Kidney glomerular epithelial cell (primary cell): ENCODE measurements around the gene UPK3BL2.
"Not testable (repeated sequence)": the region's sequence is repeated elsewhere in the genome, so short reads cannot be mapped to it uniquely, and the experiment has no call there.

Source experiments
- DNase-seq: peaks from one replicate; lab custom pipeline; 2025; lab: John Stamatoyannopoulos, UW

Gene UPK3BL2

DNA sequence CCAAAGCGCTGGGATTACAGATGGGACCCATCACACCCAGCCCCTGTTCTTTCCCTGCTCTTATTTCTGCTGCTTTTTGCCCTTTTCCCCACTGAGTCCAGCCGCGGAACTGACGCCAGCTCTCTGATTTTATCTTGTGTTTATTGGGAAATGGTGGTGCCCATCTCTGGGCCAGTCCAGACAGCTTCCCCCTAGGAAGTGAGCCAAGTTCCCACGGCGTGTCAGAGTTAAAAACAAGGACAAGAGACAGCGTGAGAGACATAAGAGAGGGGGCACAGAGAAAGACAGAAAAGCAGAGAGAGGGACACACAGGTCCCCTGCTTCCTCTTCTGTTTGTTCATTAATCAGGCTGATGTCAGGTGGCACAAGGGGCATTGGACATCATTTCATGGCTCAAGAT is 11.9 kb downstream of the UPK3BL2 start:
- not testable (repeated sequence) for DNase-seq

DNA sequence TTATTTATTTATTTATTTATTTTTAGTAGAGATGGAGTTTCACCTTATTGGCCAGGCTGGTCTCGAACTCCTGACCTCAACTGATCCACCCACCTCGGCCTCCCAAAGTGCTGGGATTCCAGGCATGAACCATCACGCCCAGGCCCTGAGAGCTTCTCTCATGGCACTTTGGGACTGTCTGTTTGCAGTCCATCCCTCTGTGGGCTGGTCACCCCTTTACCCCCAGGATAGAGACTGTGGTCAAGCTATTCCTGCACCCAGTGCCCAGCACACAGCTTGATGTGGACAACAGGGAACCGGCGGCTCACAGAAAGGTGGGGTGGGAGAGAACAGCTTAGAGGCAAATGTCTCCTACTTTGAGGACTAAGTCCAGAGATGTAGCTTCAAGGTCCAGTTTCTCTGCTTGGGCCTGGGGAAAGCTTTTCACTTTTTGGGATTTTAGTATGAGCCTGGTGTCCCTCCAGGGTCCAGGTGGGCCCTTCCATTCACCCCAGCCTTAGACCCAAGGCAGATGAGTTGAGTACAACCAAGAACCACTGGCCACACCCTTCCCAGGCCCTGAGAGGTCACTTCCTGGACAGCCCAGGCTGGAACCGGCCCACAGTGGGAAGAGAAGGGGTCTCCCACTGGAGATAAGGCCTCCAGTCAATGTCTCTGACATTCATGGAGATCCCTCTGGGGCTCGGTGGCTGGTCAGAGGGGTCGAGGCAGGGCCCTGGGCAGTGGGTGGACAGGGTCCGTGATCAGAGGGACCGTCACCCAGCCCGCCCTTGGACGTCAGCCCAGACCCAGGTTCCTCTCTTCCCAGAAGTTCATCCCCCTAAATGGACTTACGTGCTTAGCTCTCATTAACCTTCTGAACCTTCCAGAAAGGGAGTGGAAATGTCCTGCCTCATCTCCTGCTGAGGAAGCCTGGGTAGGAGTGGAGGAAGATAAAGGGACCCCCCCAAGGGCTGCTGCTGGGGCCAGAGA is 15.4 kb downstream of the UPK3BL2 start:
- DNase-seq: not testable (repeated sequence)

DNA sequence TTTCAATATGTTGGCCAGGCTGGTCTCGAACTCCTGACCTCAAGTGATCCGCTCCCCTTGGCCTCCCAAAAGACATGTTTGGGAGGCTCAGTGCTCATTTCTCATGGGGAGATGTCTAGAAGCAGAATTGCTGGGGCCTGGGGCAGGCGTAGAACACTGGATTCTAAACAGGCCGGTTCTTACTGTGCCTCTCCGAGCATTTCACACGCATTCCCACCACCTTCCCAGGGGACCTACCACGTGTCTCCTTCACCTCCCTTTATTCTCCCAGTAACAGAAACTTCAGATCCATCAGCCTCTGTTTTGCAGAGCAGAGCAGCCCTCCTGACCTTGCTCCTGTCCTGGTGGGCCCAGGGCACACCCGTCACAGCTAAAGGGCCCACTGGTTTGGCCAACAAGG is 16.3 kb downstream of the UPK3BL2 start:
- DNase-seq: not testable (repeated sequence)

DNA sequence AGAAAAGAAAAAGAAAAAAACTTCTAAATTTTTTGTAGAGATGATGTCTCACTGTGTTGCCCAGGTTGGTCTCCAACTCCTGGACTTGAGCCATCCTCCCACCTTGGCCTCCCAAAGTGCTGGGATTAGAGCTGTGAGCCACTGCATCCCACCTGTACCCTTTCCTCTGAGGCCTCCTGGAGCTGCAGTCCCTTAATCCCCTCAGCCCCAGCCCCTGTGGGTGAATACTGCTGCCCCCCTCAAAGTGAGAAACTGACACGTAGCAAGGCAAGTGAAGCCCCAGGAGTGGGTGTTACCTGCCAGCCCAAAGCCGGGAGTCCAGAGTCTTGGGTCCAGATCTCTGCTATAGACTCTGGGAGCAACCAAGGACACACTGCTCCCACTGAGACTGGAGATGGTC is 18.7 kb downstream of the UPK3BL2 start:
- not testable (repeated sequence) for DNase-seq

DNA sequence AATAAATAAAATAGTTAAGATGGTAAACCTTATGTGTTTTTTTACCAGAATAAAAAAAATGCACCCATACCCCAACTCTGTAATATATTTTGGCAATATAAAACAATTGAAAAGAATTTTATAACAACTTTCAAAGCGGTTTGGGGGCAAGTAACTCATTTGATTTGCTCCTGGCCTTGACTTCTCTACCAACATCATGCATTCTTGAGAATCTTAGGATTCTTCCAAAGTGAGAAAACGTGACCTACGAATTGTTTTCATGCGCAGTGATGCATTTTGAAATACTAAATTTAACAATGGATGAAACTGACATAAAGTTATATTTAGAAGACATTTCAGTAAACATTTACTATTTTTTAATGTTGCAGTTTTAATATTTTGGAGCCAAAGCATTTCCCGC is 22.7 kb downstream of the UPK3BL2 start:
- not testable (repeated sequence) for DNase-seq

DNA sequence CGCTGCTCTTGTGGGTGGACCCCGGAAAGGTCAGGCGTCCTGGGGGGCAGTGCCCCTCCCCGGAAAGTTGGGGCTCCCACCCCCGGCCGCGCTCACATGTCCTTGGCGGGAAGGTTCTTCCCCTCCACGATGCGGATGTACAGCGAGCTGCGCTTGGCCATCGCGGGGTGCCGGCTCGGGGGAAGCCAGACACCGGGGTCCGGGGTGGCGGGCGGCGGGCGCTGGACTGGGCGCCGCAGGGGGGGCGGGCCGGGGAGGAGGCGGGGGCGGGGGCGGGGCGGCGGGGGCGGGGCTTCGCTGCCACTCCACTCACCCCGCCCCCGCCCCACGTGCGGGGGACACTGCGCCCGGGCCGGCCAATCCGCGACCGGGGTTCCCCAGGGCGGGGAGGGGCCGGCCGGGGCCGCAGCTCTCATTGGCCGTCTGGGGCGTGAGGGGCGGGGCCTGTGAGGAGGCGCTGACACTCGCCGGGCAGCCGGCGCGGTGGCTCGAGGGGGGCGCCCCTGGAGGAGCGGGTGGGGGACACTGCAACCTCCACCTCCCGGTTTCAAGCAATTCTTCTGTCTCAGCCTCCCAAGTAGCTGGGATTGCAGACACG is 25.8 kb downstream of the UPK3BL2 start, which contains the start of gene RASA4B:
Gene RASA4B, minus strand, starts transcription at position 228 of the 598 bp plus-strand sequence. Its CDS starts 67 bp downstream, at position 161.
- not testable (repeated sequence) for DNase-seq

DNA sequence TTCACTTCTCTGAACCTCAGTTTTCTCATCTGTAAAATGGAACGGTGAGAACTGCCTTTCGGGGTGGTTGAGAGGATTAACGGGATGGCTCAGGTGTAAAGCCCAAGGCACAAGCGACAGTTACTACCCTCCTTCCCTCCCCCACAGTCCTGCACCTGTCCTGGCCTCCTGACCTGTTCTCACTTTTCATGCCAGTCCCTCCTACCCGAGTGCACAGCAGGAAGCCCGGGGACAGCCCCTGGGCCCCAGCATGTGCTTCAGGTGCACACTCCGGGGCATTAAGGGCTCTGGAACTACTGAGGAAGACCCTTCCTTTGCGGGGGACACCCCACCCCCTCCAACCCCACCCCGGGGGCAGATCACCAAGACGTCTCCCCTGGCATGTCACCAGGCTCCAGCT is 26.5 kb downstream of the UPK3BL2 start:
- not testable (repeated sequence) for DNase-seq

DNA sequence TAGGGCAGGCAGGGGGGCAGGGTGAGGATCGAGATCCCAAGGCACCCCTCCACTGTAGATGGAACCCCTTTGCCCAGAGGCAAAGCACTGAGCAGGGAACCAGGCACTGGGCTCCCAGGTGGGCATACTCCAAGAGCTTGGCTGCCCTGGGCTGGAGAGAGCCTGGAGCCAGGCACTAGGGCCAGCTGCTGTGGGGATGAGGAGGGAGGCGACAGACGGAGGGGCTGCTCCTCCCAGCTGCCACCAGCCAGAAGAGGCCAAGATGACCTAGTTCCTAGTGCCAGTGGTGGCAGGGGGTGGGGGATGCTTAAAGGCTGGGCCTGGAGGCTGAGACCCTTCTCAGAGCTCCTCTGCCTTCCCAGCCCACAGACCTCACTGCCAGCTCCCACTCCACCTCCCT is 27.6 kb downstream of the UPK3BL2 start:
- not testable (repeated sequence) for DNase-seq

DNA sequence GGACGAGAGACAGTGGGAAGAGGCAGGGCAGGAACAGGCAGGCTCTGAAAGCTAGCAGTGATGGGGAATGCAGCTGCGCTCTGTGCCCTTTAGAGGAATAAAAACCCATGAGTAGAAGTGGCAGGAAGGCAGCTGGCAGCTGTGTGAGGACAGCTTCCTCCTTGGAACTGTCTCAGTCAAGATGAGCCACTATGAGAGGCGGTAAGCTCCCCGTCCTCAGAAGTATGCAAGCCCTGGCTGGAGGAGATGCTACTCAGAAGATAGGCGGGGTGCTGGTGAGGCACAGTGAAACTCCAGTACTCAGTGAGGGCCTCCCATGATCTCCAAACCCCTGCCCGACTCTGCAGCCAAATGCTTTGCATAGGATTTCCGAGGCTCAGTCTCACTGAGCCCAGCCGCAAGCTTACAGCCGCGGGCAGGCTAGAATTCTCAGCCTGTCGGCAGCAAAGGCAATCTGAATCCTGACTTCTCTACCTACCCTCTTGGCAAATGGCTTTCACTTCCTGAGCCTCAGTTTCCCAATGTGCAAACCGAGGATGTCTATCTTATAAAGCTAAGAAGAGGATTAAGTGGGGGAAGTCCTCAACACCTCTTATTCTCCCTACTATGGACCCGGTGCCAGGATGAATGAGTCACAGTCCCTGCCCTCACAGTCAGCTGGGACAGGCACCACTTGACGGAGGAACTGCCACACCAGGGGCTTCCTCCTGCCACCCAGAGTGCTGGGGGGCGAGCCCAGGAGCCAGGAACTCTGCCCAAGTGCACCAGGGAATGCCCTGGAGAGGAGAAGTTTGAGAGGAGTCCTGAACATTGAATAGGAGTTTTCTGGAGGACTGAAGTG is 28.4 kb downstream of the UPK3BL2 start:
- not testable (repeated sequence) for DNase-seq

DNA sequence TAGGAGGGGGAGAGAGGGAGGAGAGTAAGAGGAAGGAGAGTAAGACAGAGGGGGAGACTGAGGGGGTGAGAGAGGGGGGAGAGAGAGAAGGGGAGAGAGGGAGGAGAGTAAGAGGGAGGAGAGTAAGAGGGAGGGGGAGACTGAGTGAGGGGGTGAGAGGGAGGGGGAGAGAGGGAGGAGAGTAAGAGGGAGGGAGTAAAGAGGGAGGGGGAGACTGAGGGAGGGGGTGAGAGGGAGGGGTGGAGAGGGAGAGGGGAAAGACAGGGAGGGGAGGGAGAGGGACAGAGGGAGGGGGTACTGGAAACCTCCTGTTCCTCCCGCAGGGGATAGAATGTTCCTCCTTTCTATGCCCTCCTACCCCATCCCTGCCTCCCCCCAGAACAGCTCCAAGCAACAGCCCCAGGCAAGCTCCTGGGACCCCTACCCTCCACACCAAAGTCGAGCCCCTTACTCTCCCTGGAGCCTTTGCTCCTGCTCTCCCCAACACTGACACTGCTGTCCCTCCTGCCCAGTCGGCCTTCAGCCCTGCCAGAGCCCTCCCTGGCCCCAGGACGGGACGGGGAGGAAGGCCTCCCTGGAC is 30.8 kb downstream of the UPK3BL2 start:
- not testable (repeated sequence) for DNase-seq

DNA sequence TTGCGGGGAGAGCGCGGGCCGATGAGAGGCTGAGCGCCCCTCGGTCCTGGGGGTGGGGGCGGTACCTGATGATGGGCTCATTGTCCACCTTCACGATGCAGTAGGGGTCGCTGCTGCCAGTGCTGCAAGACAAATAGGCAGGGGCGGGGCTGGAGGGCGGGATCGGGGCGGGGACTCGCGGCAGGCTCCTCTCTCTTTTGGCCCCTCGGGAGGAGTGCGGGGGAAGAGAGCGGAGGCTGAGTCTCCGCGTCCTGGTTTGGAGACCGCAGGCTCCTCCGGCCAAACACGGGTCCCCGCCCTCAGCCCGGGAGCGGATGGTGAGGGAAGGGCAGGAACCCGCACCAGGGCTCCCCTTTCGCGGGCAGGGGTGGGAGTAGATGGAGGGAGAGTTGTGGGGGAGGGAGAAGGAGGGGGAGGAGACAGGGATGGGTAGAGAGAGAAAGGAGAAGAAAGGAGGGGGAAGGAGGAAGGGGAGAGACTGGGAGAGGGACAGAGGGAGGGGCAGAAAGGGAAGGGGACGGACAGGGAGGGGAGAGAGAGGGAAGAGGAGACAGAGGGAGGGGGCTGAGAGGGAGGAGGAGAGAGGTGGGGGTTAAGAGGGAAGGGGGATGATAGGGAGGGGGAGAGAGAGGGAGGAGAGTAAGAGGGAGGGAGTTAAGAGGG is 31.5 kb downstream of the UPK3BL2 start:
- not testable (repeated sequence) for DNase-seq

DNA sequence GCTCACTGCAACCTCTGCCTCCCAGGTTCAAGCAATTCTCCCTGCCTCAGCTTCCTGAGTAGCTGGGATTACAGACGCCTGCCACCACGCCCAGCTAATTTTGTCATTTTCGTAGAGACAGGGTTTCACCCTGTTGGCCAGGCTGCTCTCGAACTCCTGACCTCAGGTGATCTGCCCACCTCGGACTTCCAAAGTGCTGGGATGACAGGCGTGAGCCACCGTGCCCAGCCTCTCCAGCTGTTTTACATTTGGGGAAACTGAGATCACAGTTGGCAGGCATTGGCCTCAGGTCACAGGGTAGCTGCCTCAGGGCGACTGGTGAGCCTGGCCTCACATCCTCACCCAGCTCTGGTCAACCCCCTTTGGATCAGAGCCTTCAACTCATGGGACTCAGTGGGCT is 32.9 kb downstream of the UPK3BL2 start:
- DNase-seq: not testable (repeated sequence)

DNA sequence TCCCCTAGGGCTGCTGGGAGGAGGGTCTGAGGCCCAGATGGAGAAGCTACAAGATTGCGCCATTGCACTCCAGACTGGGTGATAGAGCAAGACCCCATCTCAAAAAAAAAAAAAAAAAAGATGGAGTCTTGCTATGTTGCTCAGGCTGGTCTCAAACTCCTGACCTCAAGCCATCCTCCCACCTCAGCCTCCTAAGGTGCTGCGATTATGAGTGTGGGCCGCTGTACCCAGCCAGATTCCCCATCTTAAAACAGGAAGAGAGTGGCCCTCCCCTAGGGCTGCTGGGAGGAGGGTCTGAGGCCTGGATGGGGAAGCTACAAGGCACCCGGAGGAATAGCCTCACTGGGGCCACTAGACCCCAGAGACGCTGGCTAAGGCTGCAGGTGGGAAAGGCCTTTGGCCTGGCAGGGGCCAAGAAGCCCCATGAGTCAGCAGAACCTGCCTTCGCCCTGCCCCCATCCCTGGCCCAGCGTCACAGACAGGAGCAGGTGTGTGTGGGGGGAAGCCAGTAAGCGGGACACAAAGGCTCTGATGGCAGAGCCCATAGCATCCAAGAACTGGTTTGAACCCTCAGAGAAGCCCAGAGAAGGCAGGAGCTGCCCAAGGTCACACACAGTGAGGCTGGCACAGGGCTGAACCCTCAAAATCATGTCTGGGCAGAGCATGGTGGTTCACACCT is 35.9 kb downstream of the UPK3BL2 start:
- DNase-seq: not testable (repeated sequence)

DNA sequence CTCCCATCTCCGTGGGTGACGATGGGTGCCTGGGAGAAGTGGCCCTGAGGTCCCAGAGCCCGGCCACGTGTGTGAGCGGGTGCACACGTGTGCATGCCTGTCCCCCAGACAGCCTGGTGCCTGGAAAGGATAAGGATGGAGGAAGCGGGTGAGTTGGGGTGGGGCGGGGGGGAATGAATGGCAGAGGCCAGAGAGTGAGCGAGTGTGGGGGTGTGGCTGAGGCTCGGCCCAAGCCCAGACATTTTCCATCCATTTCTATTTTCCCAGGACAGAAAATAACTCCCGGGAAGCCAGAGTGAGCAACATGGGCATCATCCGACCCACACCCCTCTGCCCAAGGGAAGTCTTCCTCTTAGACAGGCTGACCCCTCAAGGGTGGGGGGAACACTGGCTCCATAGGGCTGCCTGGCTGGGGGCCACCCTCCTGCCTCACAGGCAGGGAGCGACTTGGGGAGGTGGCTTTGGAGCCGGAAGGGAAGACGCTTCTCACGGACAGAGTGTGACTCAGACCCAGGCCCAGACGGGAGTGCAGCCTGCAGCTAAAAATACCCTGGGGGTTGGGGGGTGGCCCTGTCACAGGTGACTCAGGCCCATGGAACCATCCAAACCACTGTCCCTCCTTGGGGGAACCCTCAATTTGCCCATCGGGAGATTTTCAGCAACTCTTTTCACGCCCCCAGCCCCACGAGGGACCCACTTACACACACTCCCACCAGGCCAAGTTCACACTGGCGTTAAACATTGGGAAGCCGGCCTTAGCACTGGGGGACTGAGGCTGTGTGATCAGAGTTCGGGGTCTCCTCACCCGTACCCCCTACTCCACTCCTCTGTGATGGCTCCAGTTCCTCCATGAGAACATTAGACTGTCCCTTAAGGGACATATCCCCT is 38.0 kb downstream of the UPK3BL2 start:
- DNase-seq: not testable (repeated sequence)

DNA sequence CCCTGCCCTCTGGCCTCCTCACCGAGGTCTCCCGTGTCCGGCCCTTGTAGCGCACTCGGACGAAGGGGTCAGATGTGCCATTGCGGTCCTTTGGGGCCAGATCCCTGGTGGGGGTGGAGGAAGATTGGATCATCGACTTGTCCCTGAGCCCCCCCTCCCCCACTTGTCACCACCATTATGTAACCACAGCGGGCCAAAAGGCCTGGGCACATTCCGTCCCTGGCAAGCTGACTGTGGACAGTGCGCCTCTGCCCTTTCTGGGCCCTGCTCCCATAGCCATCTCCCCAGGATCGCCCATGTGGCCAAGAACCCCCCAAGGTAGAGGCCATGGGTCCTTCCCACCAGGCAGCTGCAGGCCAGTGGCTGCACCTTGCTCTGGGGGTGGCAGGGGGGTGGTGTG is 40.4 kb downstream of the UPK3BL2 start:
- DNase-seq: not testable (repeated sequence)

DNA sequence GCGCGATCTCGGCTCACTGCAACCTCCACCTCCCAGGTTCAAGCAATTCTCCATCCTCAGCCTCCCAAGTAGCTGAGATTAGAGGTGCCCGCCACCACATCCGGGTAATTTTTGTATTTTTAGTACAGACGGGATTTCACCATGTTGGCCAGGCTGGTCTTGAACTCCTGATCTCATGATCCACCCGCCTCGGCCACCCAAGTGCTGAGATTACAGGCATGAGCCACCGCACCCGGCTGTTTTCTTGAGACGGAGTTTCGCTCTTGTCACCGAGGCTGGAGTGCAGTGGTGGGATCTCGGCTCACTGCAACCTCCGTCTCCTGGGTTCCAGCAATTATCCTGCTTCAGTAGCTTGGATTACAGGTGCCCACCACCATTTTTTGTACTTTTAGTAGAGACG is 45.2 kb downstream of the UPK3BL2 start:
- not testable (repeated sequence) for DNase-seq

DNA sequence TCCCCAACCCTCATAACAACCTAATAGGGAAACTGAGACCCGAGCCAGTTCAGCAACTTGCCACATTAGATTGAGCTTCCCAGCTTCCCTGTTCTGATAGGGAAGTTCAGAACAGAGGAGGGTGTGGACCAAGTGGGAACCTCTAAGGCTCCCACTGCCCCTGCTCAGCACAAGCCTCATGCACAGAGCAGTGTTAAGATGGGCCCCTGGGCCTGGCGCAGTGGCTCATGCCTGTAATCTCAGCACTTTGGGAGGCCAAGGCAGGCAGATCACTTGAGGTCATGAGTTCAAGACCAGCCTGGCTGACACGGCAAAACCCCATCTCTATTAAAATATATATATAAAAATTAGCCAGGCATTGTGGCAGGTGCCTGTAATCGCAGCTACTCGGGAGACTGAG is 46.2 kb downstream of the UPK3BL2 start:
- DNase-seq: not testable (repeated sequence)

DNA sequence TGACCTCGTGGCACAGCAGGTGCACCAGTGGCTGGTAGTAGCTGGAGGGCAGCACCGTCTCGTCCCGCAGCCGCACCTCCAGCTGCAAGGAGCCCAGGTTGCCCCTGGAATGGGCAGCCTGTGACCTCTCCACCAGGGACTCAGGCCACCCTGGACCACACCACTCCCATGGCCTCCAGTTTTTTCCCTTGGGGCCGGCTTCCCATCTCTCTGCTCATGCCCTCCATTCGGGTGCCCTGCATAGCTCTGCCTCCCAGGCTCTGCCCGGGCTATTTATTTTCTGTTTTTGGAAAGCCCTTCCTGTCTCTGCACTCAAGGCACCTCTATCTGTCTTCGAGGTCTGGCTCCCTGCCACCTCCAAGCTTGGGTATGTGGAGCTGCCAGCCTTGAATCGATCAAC is 46.6 kb downstream of the UPK3BL2 start:
- not testable (repeated sequence) for DNase-seq

DNA sequence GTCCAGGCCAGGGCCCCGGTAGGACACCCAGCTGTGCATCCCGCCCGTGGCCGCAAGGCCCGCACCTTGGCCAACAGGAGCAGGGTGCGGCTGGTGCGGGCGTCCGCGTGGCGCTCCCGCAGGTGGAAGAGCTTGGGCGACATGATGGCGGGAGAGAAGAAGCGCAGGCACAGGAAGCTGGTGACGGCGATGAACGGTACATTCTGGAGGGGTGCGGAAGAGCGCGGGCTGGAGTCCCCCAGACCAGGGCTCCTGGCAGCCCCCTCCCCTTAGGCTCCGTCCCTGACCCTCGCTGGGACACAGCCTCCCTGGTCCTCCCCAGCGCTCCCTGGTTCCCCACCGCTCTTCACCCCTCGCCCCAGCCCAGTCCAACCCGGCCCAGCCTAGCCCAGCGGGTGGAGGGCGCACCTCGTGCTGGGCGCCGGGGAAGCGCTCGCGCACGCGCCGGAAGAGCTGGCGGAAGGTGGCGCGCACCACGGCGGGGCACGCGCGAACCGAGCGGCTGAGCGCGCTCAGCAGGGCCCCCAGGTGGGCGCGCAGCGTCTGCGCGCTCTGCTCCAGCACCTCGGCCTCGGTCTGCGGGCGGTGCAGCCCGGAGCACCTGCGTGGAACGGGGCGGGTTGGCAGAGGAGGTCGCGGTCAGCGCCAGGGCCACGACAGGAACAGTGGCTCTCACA is 48.9 kb downstream of the UPK3BL2 start:
- not testable (repeated sequence) for DNase-seq
